Upper lobe of right lung (tissue), 1 donor: Measurements from ENCODE around the gene LYPD6B. TPM values are rescaled to one million over a fixed set of nuclear protein-coding genes. Genes with fewer than 3 reads are reported as not detected.

Experiments
- ATAC-seq: fragments of 200-7000 bp; cut with Tn5 transposase; one replicate; pipeline ENCODE4 v1.9.1; 2020; ENCODE audit warnings: mild to moderate bottlenecking, moderate library complexity
- DNase-seq: peaks from one replicate; pipeline ENCODE4 v3.0.0-alpha.2; 2020
- H3K27ac ChIP-seq: fragments of 200-600 bp; one replicate; pipeline ENCODE4 v1.8.0; 2022
- H3K27me3 ChIP-seq: fragments of 200-600 bp; one replicate; pipeline ENCODE4 v1.8.0; 2022; ENCODE audit warnings: mild to moderate bottlenecking
- H3K36me3 ChIP-seq: fragments of 200-600 bp; one replicate; pipeline ENCODE4 v1.8.0; 2022
- H3K4me1 ChIP-seq: fragments of 200-600 bp; one replicate; pipeline ENCODE4 v1.8.0; 2022
- H3K4me3 ChIP-seq: fragments of 200-600 bp; one replicate; pipeline ENCODE4 v1.8.0; 2022; ENCODE audit warnings: mild to moderate bottlenecking
- H3K9me3 ChIP-seq: fragments of 200-600 bp; one replicate; pipeline ENCODE4 v1.8.0; 2022
- intact Hi-C: fragments of 100-400 bp; cut with DNase I; formaldehyde crosslinking; loops from one replicate; pipeline ENCODE4 v1.11.0; 2022
- total RNA-seq: library from RNA; stranded (reverse); fragmentation: NEBNext Ultra II Directional; extraction: Animal tissue kit (Norgen Biotek cat#: 25700); gene quantifications from one replicate; pipeline ENCODE4 v1.2.1, GENCODE V29; 2021
- TF ChIP-seq, protein P1 (sequence below): fragments of 200-600 bp; IDR thresholded peaks from one replicate; pipeline ENCODE4 v1.8.0; 2022; ENCODE audit warnings: antibody characterized with exemption
- donor health status: DM: no; HTN: yes; CAD: no; lungs with severe emphysema.

Gene LYPD6B
- total RNA-seq, 1 donor from 2014 or later, result 0.78 TPM

DNA sequence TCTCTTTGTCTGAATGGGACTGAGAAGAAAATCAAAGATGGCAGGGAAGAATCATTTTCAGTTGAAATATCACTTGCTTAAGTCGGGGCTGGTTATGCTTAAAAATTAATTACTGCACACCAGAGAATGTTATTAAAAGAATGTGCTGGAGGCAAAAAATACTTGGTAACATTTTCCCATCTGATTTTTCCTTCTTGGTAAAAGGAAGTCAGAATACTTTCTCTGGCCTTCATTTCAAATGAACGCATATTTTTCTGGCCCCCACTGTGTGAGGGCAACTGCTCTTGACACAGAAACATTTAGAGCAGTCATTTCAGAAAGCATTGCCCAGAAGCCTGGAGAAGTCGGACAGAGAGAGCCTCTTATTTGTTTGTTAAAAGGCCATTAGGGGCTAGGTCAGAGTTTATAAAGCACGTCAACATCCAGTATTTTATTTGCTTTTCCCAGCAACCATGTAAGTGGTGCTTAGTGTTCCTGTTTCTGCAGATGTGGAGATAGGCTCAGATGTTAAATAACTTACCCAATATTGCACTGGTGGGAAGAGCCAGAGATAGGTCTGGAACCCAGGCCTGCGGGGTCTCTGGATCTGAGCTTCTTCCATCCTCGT, 32.9 kb upstream of the LYPD6B start:
- H3K27ac ChIP-seq, result no peak overlapping the region
- no peak overlapping the region for H3K4me3 ChIP-seq
- H3K27me3 ChIP-seq, result no peaks in the 10 kb centered on the region
- no peaks in the 10 kb centered on the region for H3K4me1 ChIP-seq
- intact Hi-C loops, result no loop called here
- TF ChIP-seq, protein P1, sequence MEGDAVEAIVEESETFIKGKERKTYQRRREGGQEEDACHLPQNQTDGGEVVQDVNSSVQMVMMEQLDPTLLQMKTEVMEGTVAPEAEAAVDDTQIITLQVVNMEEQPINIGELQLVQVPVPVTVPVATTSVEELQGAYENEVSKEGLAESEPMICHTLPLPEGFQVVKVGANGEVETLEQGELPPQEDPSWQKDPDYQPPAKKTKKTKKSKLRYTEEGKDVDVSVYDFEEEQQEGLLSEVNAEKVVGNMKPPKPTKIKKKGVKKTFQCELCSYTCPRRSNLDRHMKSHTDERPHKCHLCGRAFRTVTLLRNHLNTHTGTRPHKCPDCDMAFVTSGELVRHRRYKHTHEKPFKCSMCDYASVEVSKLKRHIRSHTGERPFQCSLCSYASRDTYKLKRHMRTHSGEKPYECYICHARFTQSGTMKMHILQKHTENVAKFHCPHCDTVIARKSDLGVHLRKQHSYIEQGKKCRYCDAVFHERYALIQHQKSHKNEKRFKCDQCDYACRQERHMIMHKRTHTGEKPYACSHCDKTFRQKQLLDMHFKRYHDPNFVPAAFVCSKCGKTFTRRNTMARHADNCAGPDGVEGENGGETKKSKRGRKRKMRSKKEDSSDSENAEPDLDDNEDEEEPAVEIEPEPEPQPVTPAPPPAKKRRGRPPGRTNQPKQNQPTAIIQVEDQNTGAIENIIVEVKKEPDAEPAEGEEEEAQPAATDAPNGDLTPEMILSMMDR, result no peak
- ATAC-seq (no peak), DNase-seq (no peak)
- no peaks in the 10 kb centered on the region for H3K9me3 ChIP-seq
- no peaks in the 10 kb centered on the region for H3K36me3 ChIP-seq

DNA sequence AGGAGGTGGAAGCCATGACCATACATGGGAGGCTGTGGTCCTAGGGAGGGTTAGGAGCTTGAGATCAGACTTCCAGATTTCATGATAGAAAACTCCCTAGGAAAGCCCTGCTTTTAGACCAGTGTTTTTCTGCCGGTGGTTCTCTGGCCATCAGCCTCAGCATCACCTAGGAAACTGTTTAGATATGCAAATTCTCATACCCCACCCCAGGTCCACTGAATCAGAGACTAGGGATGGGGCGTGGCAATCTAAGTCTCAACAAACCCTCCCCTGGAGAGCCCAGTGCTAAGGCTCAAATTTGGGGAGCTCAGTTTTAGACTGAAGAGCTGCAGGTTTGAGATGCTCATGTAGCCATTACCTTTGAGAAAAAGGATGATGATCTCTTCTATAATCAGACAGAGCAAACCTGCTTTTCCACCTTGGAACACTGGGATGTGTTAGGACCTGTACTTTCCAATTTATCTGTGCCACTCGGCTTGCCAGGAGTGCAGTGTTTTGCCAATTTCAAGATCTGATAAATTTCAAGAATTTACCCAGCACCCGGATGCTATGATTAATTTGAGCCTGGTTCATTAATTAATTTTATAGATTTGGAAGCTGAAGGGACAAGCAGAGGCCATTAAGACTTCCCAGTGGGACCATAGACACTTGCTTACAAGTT, 31.5 kb upstream of the LYPD6B start:
- no peaks in the 10 kb centered on the region for H3K36me3 ChIP-seq
- H3K4me1 ChIP-seq, result no peaks in the 10 kb centered on the region
- TF ChIP-seq, protein P1, result no peak
- intact Hi-C loops, result no loop called here
- DNase-seq (no peak), ATAC-seq (no peak)
- H3K9me3 ChIP-seq, result no peaks in the 10 kb centered on the region
- H3K27ac ChIP-seq, result no peak overlapping the region
- no peak overlapping the region for H3K4me3 ChIP-seq
- H3K27me3 ChIP-seq, result no peaks in the 10 kb centered on the region

DNA sequence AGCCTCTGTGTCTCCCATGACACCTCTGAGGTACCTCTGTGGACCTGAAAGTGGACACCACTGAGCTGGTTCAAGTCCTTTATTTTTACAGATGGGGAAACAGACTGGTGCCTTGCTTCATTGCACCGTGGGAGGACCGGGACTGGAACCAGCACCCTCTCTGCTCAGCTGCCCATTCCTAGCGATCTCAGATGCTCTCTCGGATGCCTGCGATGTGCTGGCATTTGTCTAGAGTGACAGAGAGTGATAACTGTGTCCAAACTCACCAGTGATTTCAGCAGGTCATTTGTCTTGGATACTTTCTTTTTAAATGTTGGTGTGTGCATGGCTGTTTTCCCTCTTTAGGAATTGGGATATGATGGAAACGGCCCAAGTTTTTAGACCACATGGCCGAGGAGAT, 30.1 kb upstream of the LYPD6B start:
- H3K27me3 ChIP-seq, result no peaks in the 10 kb centered on the region
- no peak for ATAC-seq
- intact Hi-C loops, result no loop called here
- H3K27ac ChIP-seq, result no peak overlapping the region
- TF ChIP-seq, protein P1, result no peak
- H3K4me3 ChIP-seq, result no peak overlapping the region
- H3K9me3 ChIP-seq, result no peaks in the 10 kb centered on the region
- H3K4me1 ChIP-seq, result no peaks in the 10 kb centered on the region
- DNase-seq, result no peak
- H3K36me3 ChIP-seq, result no peaks in the 10 kb centered on the region

DNA sequence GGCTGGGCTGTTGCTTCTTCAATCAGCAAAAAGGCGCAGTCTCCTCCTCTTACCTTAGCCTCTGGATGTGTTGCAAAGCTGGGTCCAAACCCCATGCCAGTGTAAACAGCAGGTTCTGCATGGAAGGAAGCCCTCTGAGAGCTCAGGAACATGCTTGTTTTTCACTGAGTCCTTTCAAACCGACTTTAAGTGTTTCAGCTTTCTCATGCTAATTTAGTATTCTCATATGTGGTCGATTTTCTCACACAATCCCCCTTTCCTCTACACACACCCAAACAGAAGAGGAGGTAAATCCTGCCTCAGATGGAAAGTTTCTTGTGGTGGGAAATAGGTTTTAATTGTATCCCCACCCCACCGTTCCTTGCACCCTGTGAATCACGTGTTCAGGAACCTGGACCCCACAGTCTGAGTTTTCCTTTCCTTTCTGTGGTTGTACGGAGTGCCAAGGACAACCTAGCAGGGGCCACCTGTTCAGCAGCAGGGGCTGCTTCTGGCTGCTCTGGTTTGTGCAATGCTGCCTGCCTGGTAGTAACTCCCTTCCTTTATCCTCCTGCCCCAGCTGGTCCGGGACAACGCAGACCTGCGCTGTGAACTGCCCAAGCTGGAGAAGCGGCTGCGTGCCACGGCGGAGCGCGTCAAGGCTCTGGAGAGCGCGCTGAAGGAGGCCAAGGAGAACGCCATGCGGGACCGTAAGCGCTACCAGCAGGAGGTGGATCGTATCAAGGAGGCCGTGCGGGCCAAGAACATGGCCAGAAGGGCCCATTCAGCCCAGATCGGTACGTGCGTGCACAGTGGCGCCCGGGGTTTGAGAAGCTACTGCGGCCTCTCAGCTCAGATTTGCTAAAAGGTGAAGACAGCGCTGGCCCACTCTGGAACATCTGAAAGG, 28.7 kb upstream of the LYPD6B start:
- Histone ChIP-seq H3K27me3 (no peaks in the 10 kb centered on the region), H3K36me3 (no peaks in the 10 kb centered on the region), H3K27ac (no peak overlapping the region), H3K9me3 (no peaks in the 10 kb centered on the region), H3K4me1 (no peaks in the 10 kb centered on the region), H3K4me3 (no peak overlapping the region)
- TF ChIP-seq, protein P1, result no peak
- ATAC-seq, result no peak
- intact Hi-C loops, result loop anchor here (10.0 kb wide), 1 partner anchor 555 kb away; no protein-coding TSS in a partner anchor
- no peak for DNase-seq

DNA sequence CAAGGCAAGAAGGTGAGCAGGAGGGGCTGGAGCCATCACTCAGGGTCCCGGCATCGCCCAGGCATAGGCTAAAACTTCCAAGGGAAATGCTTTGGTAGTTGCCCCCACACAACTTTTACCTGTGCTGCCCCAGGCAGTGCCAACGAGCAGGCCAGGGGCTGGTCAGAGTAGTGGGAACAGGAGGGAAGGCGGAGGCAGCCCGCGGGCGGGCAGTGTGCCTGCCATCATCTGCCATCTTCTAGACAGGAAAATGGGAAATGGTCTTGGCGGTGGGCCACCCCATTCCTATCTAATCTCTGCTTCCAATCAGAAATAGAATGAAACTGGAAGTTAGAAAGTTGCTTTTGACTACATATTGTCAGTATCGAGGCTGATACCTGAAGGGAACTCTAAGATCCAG, 26.0 kb upstream of the LYPD6B start:
- ATAC-seq (no peak), DNase-seq (no peak)
- TF ChIP-seq, protein P1, result no peak
- no peak overlapping the region for H3K4me3 ChIP-seq
- H3K27me3 ChIP-seq, result no peaks in the 10 kb centered on the region
- no peaks in the 10 kb centered on the region for H3K4me1 ChIP-seq
- no peaks in the 10 kb centered on the region for H3K36me3 ChIP-seq
- no peak overlapping the region for H3K27ac ChIP-seq
- intact Hi-C loops, result loop anchor here (10.0 kb wide), 1 partner anchor 552 kb away; no protein-coding TSS in a partner anchor
- no peaks in the 10 kb centered on the region for H3K9me3 ChIP-seq
